HCT116 (cell line): ENCODE measurements around the gene RBM43.

Experiments
- CEBPB ChIP-seq: IDR thresholded peaks from 2 replicates; pipeline ENCODE4 v1.6.1; 2012; ENCODE audit warnings: low read depth
- POLR2A ChIP-seq: IDR thresholded peaks from 2 replicates; pipeline ENCODE4 v1.7.0; 2011; ENCODE audit warnings: borderline replicate concordance; ENCODE audit not compliant: insufficient read depth, insufficient read length; ENCODE audit errors: extremely low read depth
- ZFX ChIP-seq: fragments of 450-650 bp; IDR thresholded peaks from 2 replicates; pipeline ENCODE4 v1.6.1; 2017

DNA sequence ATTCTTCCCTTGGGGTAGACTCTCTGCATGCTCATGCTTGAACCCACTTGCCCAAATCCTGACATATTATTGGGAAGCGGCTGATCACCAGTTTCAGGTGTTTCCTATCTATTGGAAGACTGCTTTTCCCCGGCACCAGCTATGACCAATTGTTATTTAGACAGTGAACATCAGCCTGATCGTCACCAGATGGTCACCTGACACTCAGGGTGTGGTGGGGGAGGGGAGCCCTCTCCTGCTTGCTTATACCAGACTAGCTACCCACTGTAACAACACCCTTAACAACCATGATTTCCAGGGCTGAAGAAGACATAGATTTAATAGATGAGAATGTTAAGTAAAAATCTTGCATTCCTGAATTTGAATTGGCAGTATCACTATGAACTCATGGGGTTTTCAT lies 44.3 kb downstream of the RBM43 start:
- no peak for TF ChIP-seq POLR2A
- no peak for TF ChIP-seq ZFX
- TF ChIP-seq CEBPB = no peak
